PC-3 (cell line): Measurements from ENCODE around the gene LIN54.

Source experiments
- EZH2 ChIP-seq: fragments of 300-600 bp; sonication (generic); IDR thresholded peaks from one replicate; pipeline ENCODE4 v1.6.1; 2017; ENCODE audit warnings: antibody characterized with exemption, mild to moderate bottlenecking, low read length; ENCODE audit not compliant: unreplicated experiment
- EZH2phosphoT487 ChIP-seq: fragments of 300-600 bp; sonication (generic); IDR thresholded peaks from 2 replicates; pipeline ENCODE4 v1.6.1; 2018; ENCODE audit warnings: mild to moderate bottlenecking, antibody characterized with exemption, low read length, borderline replicate concordance
- TF ChIP-seq, protein P1 (sequence below): fragments of 300-600 bp; sonication (generic); conservative IDR thresholded peaks from 2 replicates; pipeline ENCODE4 v1.5.1; 2017; ENCODE audit warnings: antibody characterized with exemption, low read depth, mild to moderate bottlenecking, low read length

DNA sequence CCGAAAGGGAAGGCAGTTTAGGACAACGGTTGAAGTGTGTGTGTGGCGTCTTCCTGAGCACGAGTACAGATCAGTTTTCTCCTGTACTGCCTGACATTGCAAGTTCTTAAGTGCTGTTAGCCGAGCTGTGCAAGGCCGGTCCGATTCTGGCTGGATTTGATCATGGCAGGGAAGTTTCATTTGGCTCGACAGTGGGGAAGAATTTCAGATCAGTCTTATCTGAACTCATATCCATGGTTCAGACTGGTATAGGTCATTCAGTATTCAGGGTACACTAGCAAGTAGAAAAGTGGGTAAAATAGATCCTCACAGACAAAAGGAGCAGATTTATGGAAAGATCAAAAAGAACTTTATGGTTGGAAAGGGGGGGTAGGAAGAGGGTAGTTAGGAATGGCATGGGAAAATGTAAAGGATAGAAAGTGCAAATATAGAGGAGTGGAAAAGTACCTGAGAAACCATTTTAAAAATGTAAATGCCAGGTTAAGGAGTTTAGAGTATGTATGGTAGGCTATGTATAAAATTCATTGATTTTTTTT, 109.4 kb downstream of the LIN54 start:
- TF ChIP-seq, protein P1, sequence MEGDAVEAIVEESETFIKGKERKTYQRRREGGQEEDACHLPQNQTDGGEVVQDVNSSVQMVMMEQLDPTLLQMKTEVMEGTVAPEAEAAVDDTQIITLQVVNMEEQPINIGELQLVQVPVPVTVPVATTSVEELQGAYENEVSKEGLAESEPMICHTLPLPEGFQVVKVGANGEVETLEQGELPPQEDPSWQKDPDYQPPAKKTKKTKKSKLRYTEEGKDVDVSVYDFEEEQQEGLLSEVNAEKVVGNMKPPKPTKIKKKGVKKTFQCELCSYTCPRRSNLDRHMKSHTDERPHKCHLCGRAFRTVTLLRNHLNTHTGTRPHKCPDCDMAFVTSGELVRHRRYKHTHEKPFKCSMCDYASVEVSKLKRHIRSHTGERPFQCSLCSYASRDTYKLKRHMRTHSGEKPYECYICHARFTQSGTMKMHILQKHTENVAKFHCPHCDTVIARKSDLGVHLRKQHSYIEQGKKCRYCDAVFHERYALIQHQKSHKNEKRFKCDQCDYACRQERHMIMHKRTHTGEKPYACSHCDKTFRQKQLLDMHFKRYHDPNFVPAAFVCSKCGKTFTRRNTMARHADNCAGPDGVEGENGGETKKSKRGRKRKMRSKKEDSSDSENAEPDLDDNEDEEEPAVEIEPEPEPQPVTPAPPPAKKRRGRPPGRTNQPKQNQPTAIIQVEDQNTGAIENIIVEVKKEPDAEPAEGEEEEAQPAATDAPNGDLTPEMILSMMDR: no peak
- TF ChIP-seq EZH2phosphoT487: no peak
- TF ChIP-seq EZH2: no peak
